H1 (cell line): ENCODE data around the gene POU2AF3. TPM values are rescaled to one million over a fixed set of nuclear protein-coding genes. Genes with fewer than 3 reads are reported as not detected.

Experiments
- CTCF ChIA-PET: fragments of 300-600 bp; sonication (Branson Sonifier 250); formaldehyde crosslinking; loops from one replicate; lab custom pipeline; 2021; ENCODE audit not compliant: partially characterized antibody; lab: Charles Lee
- POLR2A ChIA-PET: fragments of 300-600 bp; sonication (Branson Sonifier 250); formaldehyde crosslinking; loops from one replicate; lab custom pipeline; 2021; ENCODE audit warnings: inconsistent platforms; ENCODE audit not compliant: partially characterized antibody; lab: Charles Lee
- DNase-seq, 2 experiments: peaks; one replicate each; pipeline versions ENCODE4 v3.0.0 to v3.0.0-alpha.2; 2010 to 2022; ENCODE audit warnings: low spot score in 2 of 2, low read depth in 1 of 2, mixed read lengths in 1 of 2
- FAIRE-seq: peaks from 2 replicates; lab custom pipeline; 2011; peaks lifted over from hg19 to GRCh38; lab: Jason Lieb, UNC
- H2AFZ ChIP-seq: 2 replicates; pipeline ENCODE4 v1.8.1; 2012; ENCODE audit warnings: low read length, inconsistent platforms
- H2AK5ac ChIP-seq: 2 replicates; pipeline ENCODE4 v1.6.1; 2013; ENCODE audit warnings: low read depth, low read length
- H2BK120ac ChIP-seq: replicated peaks from 2 replicates; pipeline ENCODE3; 2013; ENCODE audit warnings: low read depth, low read length, inconsistent platforms
- H2BK12ac ChIP-seq: 2 replicates; pipeline ENCODE4 v1.6.1; 2013; ENCODE audit warnings: low read depth, low read length
- H2BK15ac ChIP-seq: 2 replicates; pipeline ENCODE4 v1.6.1; 2013; ENCODE audit warnings: low read length
- H2BK20ac ChIP-seq: 2 replicates; pipeline ENCODE4 v1.6.1; 2013; ENCODE audit warnings: low read length
- H2BK5ac ChIP-seq: 2 replicates; pipeline ENCODE4 v1.6.1; 2013; ENCODE audit warnings: low read depth, low read length
- H3K14ac ChIP-seq: 2 replicates; pipeline ENCODE4 v1.6.1; 2013; ENCODE audit warnings: inconsistent platforms; ENCODE audit not compliant: insufficient read length
- H3K18ac ChIP-seq: 2 replicates; pipeline ENCODE4 v1.6.1; 2013; ENCODE audit warnings: low read length; ENCODE audit errors: extremely low read depth
- H3K23ac ChIP-seq: 2 replicates; pipeline ENCODE4 v1.6.1; 2013; ENCODE audit warnings: inconsistent platforms; ENCODE audit not compliant: insufficient read length
- H3K23me2 ChIP-seq: 2 replicates; pipeline ENCODE4 v1.6.1; 2013; ENCODE audit warnings: low read depth, low read length
- H3K27ac ChIP-seq: 2 replicates; pipeline ENCODE4 v1.6.1; 2011; ENCODE audit warnings: low read depth, low read length, inconsistent platforms
- H3K27me3 ChIP-seq, 4 experiments: replicated peaks in 1 of 4; 1 replicate in 1 of 4; 2 replicates in 3 of 4; pipeline versions ENCODE4 v1.6.1 to v1.8.1; 2011 to 2013; ENCODE audit warnings: low read length in 3 of 4, mild to moderate bottlenecking in 3 of 4, inconsistent platforms in 2 of 4, mixed read lengths in 2 of 4, moderate library complexity in 1 of 4; ENCODE audit not compliant: control insufficient read depth in 3 of 4, insufficient read depth in 3 of 4; ENCODE audit errors: extremely low read depth in 1 of 4
- H3K36me3 ChIP-seq, 4 experiments: 2 replicates each; pipeline versions ENCODE4 v1.6.1 to v1.8.1; 2011 to 2013; ENCODE audit warnings: mild to moderate bottlenecking in 4 of 4, low read length in 3 of 4, moderate library complexity in 2 of 4, control low read depth in 1 of 4, inconsistent platforms in 1 of 4; ENCODE audit not compliant: insufficient read depth in 4 of 4, control insufficient read depth in 2 of 4
- H3K4ac ChIP-seq: replicated peaks from 2 replicates; pipeline ENCODE3; 2013; ENCODE audit warnings: low read length, low read depth, mixed read lengths, inconsistent platforms; ENCODE audit not compliant: insufficient read length
- H3K4me1 ChIP-seq, 4 experiments: replicated peaks in 1 of 4; 1 replicate in 1 of 4; 2 replicates in 3 of 4; pipeline versions ENCODE4 v1.6.1 to v1.8.1; 2011 to 2013; ENCODE audit warnings: low read length in 3 of 4, inconsistent platforms in 2 of 4, mixed read lengths in 1 of 4; ENCODE audit not compliant: insufficient read depth in 4 of 4, control insufficient read depth in 3 of 4
- H3K4me2 ChIP-seq, 2 experiments: 2 replicates each; pipeline versions ENCODE4 v1.6.1 to v1.8.1; 2011 to 2013; ENCODE audit warnings: low read depth in 2 of 2, low read length in 2 of 2, control low read depth in 1 of 2, inconsistent platforms in 1 of 2, mild to moderate bottlenecking in 1 of 2; ENCODE audit not compliant: insufficient read depth in 1 of 2
- H3K4me3 ChIP-seq, 4 experiments: fragments of 200-600, 300-600 bp in 1 of 4; sonication (generic), shearing (Covaris generic), sonication (Bioruptor Twin) in 1 of 4; 2 replicates each; pipeline versions ENCODE4 v1.5.1 to v1.8.1; 2011 to 2016; ENCODE audit warnings: low read length in 4 of 4, low read depth in 3 of 4, control low read depth in 2 of 4, inconsistent platforms in 2 of 4, mild to moderate bottlenecking in 2 of 4, mixed read lengths in 1 of 4, moderate library complexity in 1 of 4; ENCODE audit not compliant: insufficient read depth in 2 of 4; ENCODE audit errors: extremely low read depth in 1 of 4
- H3K56ac ChIP-seq: replicated peaks from 2 replicates; pipeline ENCODE3; 2013; ENCODE audit warnings: low read depth, mild to moderate bottlenecking, mixed read lengths, low read length, inconsistent platforms; ENCODE audit not compliant: insufficient read length
- H3K79me1 ChIP-seq: 2 replicates; pipeline ENCODE4 v1.6.1; 2013; ENCODE audit warnings: low read depth, low read length, control low read depth
- H3K79me2 ChIP-seq, 2 experiments: 2 replicates each; pipeline versions ENCODE4 v1.6.1 to v1.8.1; 2012 to 2013; ENCODE audit warnings: low read length in 2 of 2, mild to moderate bottlenecking in 2 of 2, inconsistent platforms in 1 of 2; ENCODE audit not compliant: insufficient read depth in 2 of 2, control insufficient read depth in 1 of 2
- H3K9ac ChIP-seq, 4 experiments: replicated peaks in 1 of 4; 1 replicate in 1 of 4; 2 replicates in 3 of 4; pipeline versions ENCODE4 v1.6.1 to v1.8.1; 2011 to 2013; ENCODE audit warnings: low read depth in 3 of 4, low read length in 3 of 4, control low read depth in 2 of 4, mild to moderate bottlenecking in 2 of 4, moderate library complexity in 2 of 4, inconsistent platforms in 1 of 4; ENCODE audit errors: extremely low read depth in 1 of 4
- H3K9me3 ChIP-seq, 2 experiments: 2 replicates each; pipeline versions ENCODE4 v1.6.1 to v1.8.1; 2012 to 2013; ENCODE audit warnings: mild to moderate bottlenecking in 2 of 2, moderate library complexity in 2 of 2, control low read depth in 1 of 2, inconsistent platforms in 1 of 2, low read depth in 1 of 2, low read length in 1 of 2, mixed read lengths in 1 of 2; ENCODE audit not compliant: insufficient read depth in 2 of 2
- H4K20me1 ChIP-seq, 2 experiments: replicated peaks in 1 of 2; 2 replicates each; pipeline versions ENCODE3 to v1.8.1; 2011 to 2013; ENCODE audit warnings: inconsistent platforms in 2 of 2, low read length in 2 of 2, mild to moderate bottlenecking in 1 of 2; ENCODE audit not compliant: insufficient read depth in 2 of 2, control insufficient read depth in 1 of 2
- H4K5ac ChIP-seq: 2 replicates; pipeline ENCODE4 v1.6.1; 2013; ENCODE audit warnings: low read length, low read depth, mixed read lengths, inconsistent platforms; ENCODE audit not compliant: insufficient read length
- H4K8ac ChIP-seq: 2 replicates; pipeline ENCODE4 v1.8.0; 2013; ENCODE audit warnings: mild to moderate bottlenecking, moderate library complexity, low read length, inconsistent platforms; ENCODE audit not compliant: insufficient read depth; ENCODE audit errors: extremely low read depth
- H4K91ac ChIP-seq: replicated peaks from 2 replicates; pipeline ENCODE3; 2013; ENCODE audit warnings: low read length, mixed read lengths, inconsistent platforms; ENCODE audit not compliant: insufficient read length
- ASH2L ChIP-seq: fragments of 200-600, 300-600 bp; sonication (generic); IDR thresholded peaks from one replicate; pipeline ENCODE4 v1.7.1; 2017; ENCODE audit warnings: low read length
- BRCA1 ChIP-seq: IDR thresholded peaks from 2 replicates; pipeline ENCODE4 v1.6.1; 2012; ENCODE audit warnings: low read depth, low read length, improper control_type of control experiment
- CEBPB ChIP-seq: IDR thresholded peaks from 2 replicates; pipeline ENCODE4 v1.6.1; 2012; ENCODE audit warnings: low read depth, low read length
- EP300 ChIP-seq, 2 experiments: IDR thresholded peaks; 1 replicate in 1 of 2; 2 replicates in 1 of 2; pipeline ENCODE4 v1.6.1; 2011 to 2012; ENCODE audit warnings: low read depth in 2 of 2, low read length in 2 of 2, mild to moderate bottlenecking in 2 of 2, borderline replicate concordance in 1 of 2, inconsistent platforms in 1 of 2, moderate library complexity in 1 of 2
- EZH2 ChIP-seq: fragments of 200-600 bp; sonication (generic); IDR thresholded peaks from 2 replicates; pipeline ENCODE4 v1.7.1; 2012; ENCODE audit warnings: low read depth, mild to moderate bottlenecking, moderate library complexity, low read length, inconsistent platforms; ENCODE audit not compliant: severe bottlenecking
- KDM1A ChIP-seq: fragments of 200-600, 300-600 bp; sonication (generic); IDR thresholded peaks from 2 replicates; pipeline ENCODE4 v1.7.1; 2016; ENCODE audit warnings: mild to moderate bottlenecking, low read length, borderline replicate concordance
- KDM5A ChIP-seq: fragments of 200-600 bp; IDR thresholded peaks from 2 replicates; pipeline ENCODE4 v1.7.1; 2012; ENCODE audit warnings: mild to moderate bottlenecking, low read length, inconsistent platforms, mixed read lengths
- NANOG ChIP-seq: IDR thresholded peaks from 2 replicates; pipeline ENCODE4 v1.6.1; 2011; ENCODE audit warnings: low read length, low read depth, mild to moderate bottlenecking, inconsistent platforms; ENCODE audit not compliant: insufficient read depth, poor library complexity, severe bottlenecking
- PHF8 ChIP-seq: fragments of 200-600 bp; sonication (generic); conservative IDR thresholded peaks from 2 replicates; pipeline ENCODE4 v1.7.1; 2012; ENCODE audit warnings: low read depth, mild to moderate bottlenecking, inconsistent platforms, low read length, moderate library complexity
- RAD21 ChIP-seq, 2 experiments: IDR thresholded peaks in 1 of 2; conservative IDR thresholded peaks in 1 of 2; 2 replicates each; pipeline ENCODE4 v1.6.1; 2011; ENCODE audit warnings: low read depth in 2 of 2, low read length in 2 of 2, improper control_type of control experiment in 1 of 2, inconsistent platforms in 1 of 2, mild to moderate bottlenecking in 1 of 2, moderate library complexity in 1 of 2
- WGBS, 2 experiments: shearing (Covaris generic) in 1 of 2; methylation state at CpG; one replicate each; pipeline versions ENCODE4 v1.1.6 to v1.1.7; 2013 to 2015; ENCODE audit warnings: low lambda C conversion rate in 2 of 2, mixed read lengths in 2 of 2, inconsistent platforms in 1 of 2, low coverage in 1 of 2, missing lambda C conversion rate in 1 of 2; ENCODE audit not compliant: insufficient replicate concordance in 2 of 2, insufficient coverage in 1 of 2, insufficient read length in 1 of 2; ENCODE audit errors: extremely low coverage in 1 of 2, missing lambda C conversion rate in 1 of 2; 5-methylcytosine and 5-hydroxymethylcytosine counted together
- polyA plus RNA-seq, 7 experiments: library from polyadenylated mRNA; depleted of rRNA in 3 of 7; stranded (reverse) in 5 of 7; unstranded in 2 of 7; fragments of >200 nt in 5 of 7; fragments of 200-250 nt in 2 of 7; gene quantifications; 1 replicate in 5 of 7; 2 replicates in 1 of 7; 4 replicates in 1 of 7; pipeline versions ENCODE4 v1.2.1 to v1.2.3, GENCODE V29; 2011 to 2013; ENCODE audit warnings: missing spikeins in 2 of 7, mixed read lengths in 2 of 7
- total RNA-seq: library from RNA; stranded (reverse); fragmentation: NEBNext Ultra II Directional; extraction: Animal tissue kit (Norgen Biotek cat#: 25700); gene quantifications from 2 replicates; pipeline ENCODE4 v1.2.1, GENCODE V29; 2021

Gene POU2AF3
- total and polyA plus RNA-seq, 2 of the 8 experiments (the other 6 are each of a cell fraction or from before 2014, with no cell fraction given): 1.2 to 5.7 TPM

- H4K8ac ChIP-seq: no peak overlapping the region
- no peaks in the 10 kb centered on the region for H3K79me1 ChIP-seq
- no peak overlapping the region for H2BK15ac ChIP-seq
- no peak overlapping the region for H2AK5ac ChIP-seq
- FAIRE-seq (no peak), DNase-seq (no peak)
- H4K5ac ChIP-seq: no peak overlapping the region
- H3K27ac ChIP-seq: no peak overlapping the region
- no peak overlapping the region for H4K91ac ChIP-seq
- H3K56ac ChIP-seq: no peak overlapping the region
- no peak overlapping the region for H2BK20ac ChIP-seq
- no peak overlapping the region for H3K4me3 ChIP-seq
- H3K18ac ChIP-seq: no peak overlapping the region
- H2AFZ ChIP-seq: no peak overlapping the region
- TF ChIP-seq EP300 (IDR thresholded peaks at IDR 0.05; ENCODE audit: borderline replicate concordance in 1 of 2, low read depth in 2 of 2, low read length in 2 of 2): no peak
- no peak for TF ChIP-seq CEBPB
- TF ChIP-seq PHF8: no peak
- no peak for TF ChIP-seq RAD21 (IDR thresholded peaks at IDR 0.05 in 1 of 2, conservative IDR thresholded peaks at IDR 0.05 in 1 of 2; ENCODE audit: low read depth in 2 of 2, low read length in 2 of 2)
- no peak for TF ChIP-seq NANOG
- TF ChIP-seq EZH2: no peak
- TF ChIP-seq KDM1A: no peak
- no peak for TF ChIP-seq BRCA1
- no peak for TF ChIP-seq ASH2L
- TF ChIP-seq KDM5A: no peak
- H3K36me3 ChIP-seq: no peaks in the 10 kb centered on the region
- no peaks in the 10 kb centered on the region for H3K23me2 ChIP-seq
- no peaks in the 10 kb centered on the region; a peak in 1 of 7 replicates for H3K27me3 ChIP-seq
- H4K20me1 ChIP-seq: no peaks in the 10 kb centered on the region
- no peaks in the 10 kb centered on the region for H3K79me2 ChIP-seq
- H2BK5ac ChIP-seq: no peak overlapping the region
- ChIA-PET POLR2A (no interaction called here), CTCF (no interaction called here)
- H2BK120ac ChIP-seq: no peak overlapping the region
- no peak overlapping the region for H3K14ac ChIP-seq
- no peaks in the 10 kb centered on the region for H3K4me1 ChIP-seq
- H3K4me2 ChIP-seq: no peak overlapping the region
- H3K4ac ChIP-seq: no peak overlapping the region
- WGBS, 2 experiments: 90% methylated on average over 4 of the region's 4 CpGs; no CpG with 5 or more reads in 1 of the 2 experiments
- H3K9me3 ChIP-seq: no peaks in the 10 kb centered on the region
- H2BK12ac ChIP-seq: no peak overlapping the region
- H3K9ac ChIP-seq: no peak overlapping the region
- H3K23ac ChIP-seq: no peak overlapping the region
Observed at GRCh38 chr11:111258046-111258445, 40.3 kb upstream of the POU2AF3 start.
